ENCODE results near the gene ASTN2.

DNA sequence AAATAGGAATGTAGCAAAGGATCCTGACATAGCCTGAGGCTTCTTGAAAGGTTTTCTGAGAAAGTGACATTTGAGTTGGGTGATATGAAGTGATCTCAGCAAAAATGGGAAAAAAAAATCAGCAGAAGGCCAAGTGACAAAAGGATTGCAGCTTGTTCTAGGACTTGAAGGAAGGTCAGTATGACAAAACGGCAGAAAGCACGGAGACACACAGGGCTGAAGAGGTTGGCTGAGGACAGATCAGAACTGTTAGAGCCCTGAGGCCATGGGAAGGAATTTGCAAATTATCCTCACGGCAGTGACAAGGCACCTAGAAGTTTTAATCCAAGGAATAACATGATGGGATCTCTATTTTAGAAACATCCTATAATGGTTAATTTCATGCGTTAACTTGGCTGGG lies 696.7 kb downstream of the ASTN2 start:
- TF ChIP-seq POLR2AphosphoS5 (IDR thresholded peaks at IDR 0.05) (no peak), POLR2A (IDR thresholded peaks at IDR 0.05) (no peak)
- TF ChIP-seq, protein P1, sequence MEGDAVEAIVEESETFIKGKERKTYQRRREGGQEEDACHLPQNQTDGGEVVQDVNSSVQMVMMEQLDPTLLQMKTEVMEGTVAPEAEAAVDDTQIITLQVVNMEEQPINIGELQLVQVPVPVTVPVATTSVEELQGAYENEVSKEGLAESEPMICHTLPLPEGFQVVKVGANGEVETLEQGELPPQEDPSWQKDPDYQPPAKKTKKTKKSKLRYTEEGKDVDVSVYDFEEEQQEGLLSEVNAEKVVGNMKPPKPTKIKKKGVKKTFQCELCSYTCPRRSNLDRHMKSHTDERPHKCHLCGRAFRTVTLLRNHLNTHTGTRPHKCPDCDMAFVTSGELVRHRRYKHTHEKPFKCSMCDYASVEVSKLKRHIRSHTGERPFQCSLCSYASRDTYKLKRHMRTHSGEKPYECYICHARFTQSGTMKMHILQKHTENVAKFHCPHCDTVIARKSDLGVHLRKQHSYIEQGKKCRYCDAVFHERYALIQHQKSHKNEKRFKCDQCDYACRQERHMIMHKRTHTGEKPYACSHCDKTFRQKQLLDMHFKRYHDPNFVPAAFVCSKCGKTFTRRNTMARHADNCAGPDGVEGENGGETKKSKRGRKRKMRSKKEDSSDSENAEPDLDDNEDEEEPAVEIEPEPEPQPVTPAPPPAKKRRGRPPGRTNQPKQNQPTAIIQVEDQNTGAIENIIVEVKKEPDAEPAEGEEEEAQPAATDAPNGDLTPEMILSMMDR (IDR thresholded peaks at IDR 0.05), result no peak

Measured in prostate gland (tissue), 2 donors.